ENCODE results near the gene KCTD17.

DNA sequence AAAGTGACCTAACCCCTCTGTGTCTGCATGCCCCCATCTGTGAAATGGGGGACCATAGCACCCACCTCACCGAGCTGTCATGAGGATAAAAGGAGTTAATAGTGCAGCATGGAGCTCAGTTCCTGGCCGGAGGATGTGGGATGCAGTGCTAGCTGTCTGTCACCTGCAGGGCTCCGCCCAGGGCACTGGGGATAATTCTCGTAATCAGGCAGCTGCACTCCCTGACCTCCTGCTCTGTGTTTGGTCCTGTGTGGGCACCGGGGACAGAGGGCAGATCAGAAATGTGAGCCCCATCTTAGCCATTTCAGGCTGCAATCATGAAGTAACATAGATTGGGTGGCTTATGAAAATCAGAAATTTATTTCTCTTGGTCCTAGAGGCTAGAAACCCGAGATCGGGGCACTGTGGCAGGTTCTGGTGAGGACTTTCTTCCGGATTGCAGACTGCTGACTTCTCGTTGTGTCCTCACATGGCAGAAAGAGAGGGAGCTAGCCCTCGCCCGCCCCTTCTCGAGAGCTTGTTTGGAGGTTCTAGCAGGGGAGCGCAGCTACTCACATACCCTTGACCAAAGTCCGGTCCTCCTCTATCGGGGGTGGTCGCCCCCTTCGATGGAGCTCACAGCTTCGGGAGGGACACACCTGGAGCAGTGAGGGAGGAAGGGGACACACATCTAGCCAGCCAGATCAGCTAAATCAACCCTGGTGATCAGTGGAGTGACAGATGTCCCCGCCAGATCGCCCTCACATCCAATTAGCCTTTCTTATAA is 3.2 kb downstream of the KCTD17 start:
- TF ChIP-seq CTCF (IDR thresholded peaks at IDR 0.05) (no peak), EZH2phosphoT487 (IDR thresholded peaks at IDR 0.05) (no peak), EZH2 (IDR thresholded peaks at IDR 0.05) (no peak)
